GM04504 (cell line): Measurements from ENCODE around the gene FAM227A.
"Not testable (repeated sequence)": the region's sequence is repeated elsewhere in the genome, so short reads cannot be mapped to it uniquely, and the experiment has no call there.

Experiments
- DNase-seq: peaks from one replicate; pipeline ENCODE4 v3.0.0-alpha.2; 2012; ENCODE audit warnings: low read depth

The FAM227A gene

DNA sequence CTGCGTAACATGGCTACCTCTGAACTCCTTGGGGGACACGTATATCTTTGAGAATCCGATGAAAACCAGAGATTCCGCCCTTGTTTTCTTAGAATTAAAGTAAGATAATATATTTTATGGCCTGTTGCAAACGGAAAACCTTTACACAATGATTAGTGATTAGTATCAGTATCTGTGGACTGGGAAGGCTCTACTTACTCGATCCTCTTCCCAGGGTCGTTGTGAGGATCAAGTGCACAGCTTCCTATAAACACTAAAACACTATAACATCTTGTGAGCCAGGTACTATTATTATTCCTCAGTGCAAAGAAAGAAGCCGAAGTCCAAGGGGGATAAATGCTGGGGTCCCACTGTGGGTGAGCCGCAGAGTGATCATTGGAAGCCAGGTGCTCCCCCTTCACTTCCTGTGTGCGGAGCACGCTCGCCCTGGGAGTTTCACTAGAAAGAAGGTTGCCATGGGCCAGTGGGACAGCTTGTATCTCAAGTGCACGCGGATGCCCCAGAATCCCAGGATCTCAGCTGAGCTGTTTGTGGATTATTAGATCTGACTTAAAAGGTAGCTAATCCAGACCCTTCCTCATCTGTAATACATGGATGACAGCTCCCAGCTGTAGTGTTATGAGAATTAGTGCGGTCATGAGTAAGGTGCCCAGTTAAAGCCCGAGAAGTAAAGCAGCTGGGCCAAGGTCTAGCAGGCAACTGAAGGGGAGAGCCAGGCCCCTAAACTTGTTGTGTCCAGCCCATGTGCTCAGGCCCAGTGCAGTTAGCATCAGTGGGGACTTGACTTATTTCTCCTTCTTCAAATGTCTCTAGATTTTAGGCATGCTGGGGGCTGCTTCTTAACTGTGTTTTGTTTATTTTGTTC, 1.1 kb upstream of the FAM227A start:
- DNase-seq, result peak; percentile 6

DNA sequence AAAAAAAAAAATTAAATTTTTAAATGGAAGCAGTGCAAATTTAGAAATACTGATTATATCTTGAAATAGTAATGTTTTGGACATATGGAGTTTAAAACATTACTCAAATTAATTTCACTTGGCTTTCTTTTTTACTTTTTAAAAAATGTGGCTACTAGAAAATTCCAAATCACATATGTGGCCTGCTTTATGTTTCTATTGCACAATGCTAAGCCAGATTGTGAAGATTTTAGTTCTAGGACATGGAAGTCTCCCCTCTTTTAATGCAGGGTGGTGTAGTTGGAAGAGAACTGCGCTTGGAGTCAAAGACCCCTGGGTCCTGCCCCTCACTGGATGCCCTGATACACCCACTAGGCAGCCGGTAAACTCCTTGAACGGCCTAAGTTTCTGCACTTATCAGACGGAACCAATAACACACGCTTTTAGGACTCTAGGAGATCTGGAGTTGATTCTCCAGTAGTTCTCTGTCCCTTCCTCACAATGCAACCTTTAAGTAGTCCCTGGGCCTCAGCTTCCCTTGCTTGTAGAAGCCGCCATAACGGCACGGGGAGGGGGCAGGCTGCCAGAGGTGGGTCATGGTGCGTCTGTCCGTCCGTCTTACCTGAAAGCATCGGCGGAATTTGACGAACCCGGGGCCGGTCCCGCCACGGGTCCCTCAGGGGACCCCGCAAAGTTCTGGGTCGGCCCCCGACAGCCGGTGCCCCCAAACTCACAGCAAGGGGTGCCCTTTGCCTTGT, 505 bp downstream of the FAM227A start:
- DNase-seq, result peak; percentile 8

- no peak for DNase-seq
Observed at GRCh38 chr22:38653741-38654140, 2.5 kb downstream of the FAM227A start.

GRCh38 chr22:38652859-38653258, 3.3 kb downstream of the FAM227A start:
- no peak for DNase-seq

DNA sequence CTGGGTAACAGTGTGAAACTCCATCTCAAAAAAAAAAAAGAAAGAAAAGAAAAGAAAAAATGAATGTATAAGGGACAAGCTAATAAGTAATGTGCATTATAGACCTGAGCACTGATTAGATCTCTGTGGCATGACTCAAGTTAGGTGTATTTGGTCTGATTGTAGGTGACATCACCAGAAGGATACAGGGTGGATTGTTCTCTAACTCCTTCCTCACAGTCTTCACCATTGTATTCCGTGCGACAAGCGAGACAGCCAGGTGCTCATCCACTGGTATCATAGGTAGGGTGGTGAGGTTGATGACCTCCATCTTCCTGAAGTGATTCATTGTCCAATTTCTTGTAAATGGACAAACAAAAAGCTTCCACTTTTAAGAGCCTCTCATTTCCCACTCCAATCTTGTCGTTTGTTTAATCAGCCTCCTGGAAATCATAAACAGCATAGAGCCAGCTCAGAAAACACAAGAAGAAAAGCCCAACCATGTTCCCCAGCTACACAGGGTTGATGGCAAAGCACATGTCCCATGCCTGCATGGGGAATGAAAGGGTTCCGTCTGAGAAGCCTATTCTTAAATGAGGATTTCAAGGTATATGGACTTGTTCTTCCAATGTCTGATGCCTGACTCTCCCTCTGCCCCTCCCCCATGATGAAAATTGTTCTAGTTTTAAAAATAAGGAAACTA, 6.2 kb downstream of the FAM227A start:
- no peak for DNase-seq

DNA sequence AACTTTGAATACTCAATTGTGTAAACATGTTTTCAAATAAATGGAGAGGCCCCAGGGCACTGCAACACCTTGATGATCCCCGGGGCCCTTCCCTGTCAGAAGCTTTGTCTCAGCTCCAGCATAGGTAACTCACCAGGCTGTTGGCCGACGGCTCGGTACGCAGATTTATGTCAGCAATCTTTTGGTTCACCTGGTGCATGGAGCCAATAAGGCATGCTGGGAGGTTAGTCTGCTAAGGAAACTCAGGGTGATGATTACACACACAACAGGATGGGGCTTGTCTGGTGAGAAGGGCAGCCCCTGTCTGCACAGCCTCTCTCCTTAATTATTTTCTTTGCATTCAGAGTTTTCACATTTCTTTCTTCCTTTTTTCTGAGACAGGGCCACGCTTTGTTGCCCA, 10.8 kb downstream of the FAM227A start:
- no peak for DNase-seq

- not testable (repeated sequence) for DNase-seq
Observed at GRCh38 chr22:38644245-38644644, 11.9 kb downstream of the FAM227A start.

GRCh38 chr22:38641476-38642040, 14.6 kb downstream of the FAM227A start:
- DNase-seq, result no peak

DNA sequence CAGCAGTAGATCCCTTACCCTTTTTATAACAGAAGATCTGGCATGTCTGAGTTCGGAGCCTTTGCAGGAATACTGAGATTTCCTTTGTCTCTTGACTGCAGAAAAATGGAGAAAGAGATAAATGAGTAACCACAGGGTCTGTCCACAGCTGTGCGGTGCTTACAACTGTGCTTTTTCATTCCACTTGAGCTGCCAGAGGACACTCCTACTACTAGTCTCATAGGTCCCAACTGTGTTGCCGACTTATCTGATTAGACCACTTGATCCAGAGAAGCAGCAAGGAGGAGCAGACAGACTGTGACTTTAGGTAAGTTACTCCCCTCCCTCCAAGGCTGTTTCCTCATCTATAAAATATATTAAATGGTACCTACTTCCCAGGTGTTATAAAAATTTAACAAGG, 17.5 kb downstream of the FAM227A start:
- no peak for DNase-seq

GRCh38 chr22:38638216-38638615, 18.0 kb downstream of the FAM227A start:
- no peak for DNase-seq

GRCh38 chr22:38632528-38632927, 23.7 kb downstream of the FAM227A start:
- DNase-seq, result no peak

GRCh38 chr22:38631724-38632123, 24.5 kb downstream of the FAM227A start:
- DNase-seq, result no peak

DNA sequence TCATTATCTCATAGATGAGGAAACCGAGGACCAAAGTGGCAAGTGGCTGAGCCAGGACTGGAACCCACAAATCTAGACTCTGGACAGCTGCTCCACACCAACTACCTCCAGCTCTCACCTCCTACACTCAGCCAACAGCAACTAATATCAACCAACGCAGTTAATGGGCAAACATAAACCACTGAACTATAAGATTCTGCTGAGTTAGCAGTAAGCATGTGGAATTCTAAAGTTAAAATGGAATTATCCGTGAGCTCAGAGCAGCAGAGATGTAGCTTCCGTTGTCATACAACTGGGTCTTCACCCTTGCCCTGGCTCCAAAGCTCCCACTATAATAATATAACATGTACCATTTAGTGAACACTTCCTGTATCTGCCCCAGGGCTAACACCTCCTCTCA, 27.1 kb downstream of the FAM227A start:
- no peak for DNase-seq

DNA sequence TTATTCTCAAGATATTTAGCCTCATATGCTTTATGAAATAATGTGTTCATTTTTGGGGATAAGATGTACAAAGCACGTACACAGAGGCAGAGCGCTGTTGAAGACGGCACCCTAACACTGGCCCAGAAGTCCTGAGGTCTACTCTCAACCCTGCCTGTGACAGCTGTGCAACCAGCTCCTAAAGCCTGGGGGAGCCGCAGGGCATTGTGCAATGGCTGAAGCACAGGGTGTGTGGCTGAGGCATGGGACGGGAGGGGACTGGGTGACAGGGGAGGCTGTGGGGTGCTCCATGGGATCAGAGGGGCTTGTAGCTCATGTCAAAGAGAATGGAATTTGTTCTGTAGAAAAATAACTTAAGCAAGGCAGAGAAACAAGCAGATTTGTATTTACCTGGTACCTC, 27.7 kb downstream of the FAM227A start:
- no peak for DNase-seq

- DNase-seq, result no peak
Observed at GRCh38 chr22:38623351-38623750, 32.8 kb downstream of the FAM227A start.

GRCh38 chr22:38618682-38619081, 37.5 kb downstream of the FAM227A start:
- no peak for DNase-seq

DNA sequence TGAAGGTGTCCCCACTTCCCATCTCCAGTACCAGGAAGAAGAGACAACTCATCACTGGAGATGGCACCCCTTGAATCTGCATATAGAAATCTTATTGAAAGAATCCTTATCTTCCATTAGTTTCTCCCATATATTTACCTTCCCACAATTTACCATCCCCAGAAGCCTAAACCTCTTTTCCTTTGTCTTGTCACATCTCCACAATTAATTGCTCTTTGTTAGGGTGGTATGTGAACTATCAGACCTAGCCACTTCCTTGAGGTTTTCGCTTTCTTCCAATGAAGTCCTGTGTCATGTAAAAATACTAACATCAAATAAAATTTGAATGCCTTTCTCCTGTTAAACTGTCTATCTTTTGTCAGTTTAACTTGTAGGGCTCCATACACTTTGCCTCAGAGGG, 37.9 kb downstream of the FAM227A start:
- DNase-seq, result no peak

- not testable (repeated sequence) for DNase-seq
Observed at GRCh38 chr22:38615064-38615405, 41.2 kb downstream of the FAM227A start.

- peak; percentile 3 for DNase-seq
Observed at GRCh38 chr22:38614332-38615063, 41.7 kb downstream of the FAM227A start.

GRCh38 chr22:38613588-38613987, 42.6 kb downstream of the FAM227A start:
- DNase-seq, result no peak

DNA sequence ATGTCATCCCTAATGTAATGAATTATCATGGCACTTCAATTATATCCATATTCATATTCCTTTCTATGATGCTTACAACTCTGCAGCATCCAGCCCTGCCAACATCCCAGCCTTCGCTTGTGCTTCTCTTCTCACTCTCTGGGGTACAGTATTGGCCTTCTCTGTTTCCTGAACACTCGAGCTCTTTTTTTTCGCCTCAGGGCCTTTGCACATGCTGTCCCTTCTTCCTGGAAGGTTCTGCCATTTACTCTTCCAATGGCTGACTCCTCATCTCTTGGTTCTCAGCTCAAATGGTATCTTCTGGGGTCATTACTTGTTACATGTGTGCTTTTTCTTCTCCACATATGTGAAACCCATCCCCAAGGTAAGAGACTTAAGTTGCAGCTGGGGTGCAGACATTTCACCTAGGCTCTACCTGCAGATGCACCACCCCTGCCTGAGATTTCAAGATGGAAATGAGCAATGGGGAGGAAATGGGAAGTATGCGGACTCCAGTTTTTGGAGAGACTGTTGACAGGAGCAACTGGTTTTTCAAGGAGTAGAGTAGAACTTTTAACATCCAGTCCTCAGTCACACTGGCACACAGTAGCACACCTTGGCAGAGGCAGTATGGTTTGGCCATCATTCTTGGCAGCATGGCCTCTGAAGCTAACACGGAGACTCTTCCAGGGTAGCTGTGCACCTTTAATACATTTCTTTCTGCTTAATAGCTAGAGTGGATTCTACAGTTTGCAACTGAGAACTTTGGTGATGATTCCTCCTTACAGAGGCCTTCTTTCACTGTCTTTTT, 43.8 kb downstream of the FAM227A start:
- DNase-seq, result no peak
